Osteoblast (primary cell): ENCODE data around the gene VANGL2. TPM values are rescaled to one million over a fixed set of nuclear protein-coding genes. Genes with fewer than 3 reads are reported as not detected.

Experiments used
- DNase-seq: peaks from one replicate; pipeline ENCODE4 v3.0.0; 2011; ENCODE audit warnings: low spot score, mixed read lengths; ENCODE audit not compliant: insufficient read length; ENCODE audit errors: missing footprints
- H2AFZ ChIP-seq: 2 replicates; pipeline ENCODE4 v1.6.0; 2011; ENCODE audit warnings: mild to moderate bottlenecking, low read length
- H3K27ac ChIP-seq: 2 replicates; pipeline ENCODE4 v1.5.1; 2011; ENCODE audit warnings: mild to moderate bottlenecking, low read depth, low read length, moderate library complexity
- H3K27me3 ChIP-seq: 2 replicates; pipeline ENCODE4 v1.6.0; 2012; ENCODE audit warnings: mild to moderate bottlenecking, control low read depth, inconsistent platforms, low read length, moderate library complexity; ENCODE audit not compliant: insufficient read depth
- H3K36me3 ChIP-seq: 2 replicates; pipeline ENCODE4 v1.5.1; 2011; ENCODE audit warnings: mild to moderate bottlenecking, low read length, control low read depth, moderate library complexity; ENCODE audit not compliant: insufficient read depth
- H3K4me1 ChIP-seq: 2 replicates; pipeline ENCODE4 v1.5.1; 2011; ENCODE audit warnings: mild to moderate bottlenecking, low read length, control low read depth, moderate library complexity; ENCODE audit not compliant: insufficient read depth
- H3K4me2 ChIP-seq: 2 replicates; pipeline ENCODE4 v1.6.0; 2011; ENCODE audit warnings: mild to moderate bottlenecking, low read length; ENCODE audit not compliant: insufficient read depth
- H3K4me3 ChIP-seq: fragments of 200-600 bp; sonication (generic); 3 replicates; pipeline ENCODE4 v1.5.1; 2012; ENCODE audit warnings: mild to moderate bottlenecking, low read length, inconsistent platforms; ENCODE audit not compliant: insufficient read depth
- H3K79me2 ChIP-seq: 2 replicates; pipeline ENCODE4 v1.6.0; 2012; ENCODE audit warnings: mild to moderate bottlenecking, low read length, control low read depth, inconsistent platforms; ENCODE audit not compliant: insufficient read depth
- H3K9me3 ChIP-seq: 2 replicates; pipeline ENCODE4 v1.5.1; 2011; ENCODE audit warnings: low read depth, low read length, control low read depth
- H4K20me1 ChIP-seq: 2 replicates; pipeline ENCODE4 v1.6.0; 2012; ENCODE audit warnings: mild to moderate bottlenecking, low read length, control low read depth; ENCODE audit not compliant: insufficient read depth
- total RNA-seq: library from RNA; depleted of rRNA; stranded (reverse); fragments of >200 nt; gene quantifications from 2 replicates; pipeline ENCODE4 v1.2.3, GENCODE V29; 2012
- TF ChIP-seq, protein P1 (sequence below): IDR thresholded peaks from 2 replicates; pipeline ENCODE4 v1.5.1; 2011; ENCODE audit warnings: mild to moderate bottlenecking, low read depth, low read length, moderate library complexity; ENCODE audit errors: extremely low read depth

The VANGL2 gene
- total RNA-seq, 1 donor: not detected

DNA sequence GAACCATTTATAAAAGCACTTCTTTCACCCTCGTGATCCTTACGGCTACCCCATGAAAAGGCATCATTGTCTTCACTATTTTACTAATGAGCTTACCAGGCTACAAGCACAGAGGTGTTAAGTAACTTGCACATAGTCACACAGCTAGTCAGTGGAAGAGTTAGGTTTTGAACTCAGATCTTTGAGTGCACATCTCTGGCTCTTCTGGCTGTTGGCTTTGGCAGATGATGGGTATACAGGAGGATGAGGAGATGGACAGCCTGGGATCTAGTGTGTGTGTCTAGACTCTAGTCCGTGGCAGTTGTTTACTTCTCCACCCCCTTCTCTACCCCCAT is 11.6 kb downstream of the VANGL2 start:
- DNase-seq: no peak
- Histone ChIP-seq H3K4me1 (no peaks in the 10 kb centered on the region), H3K9me3 (no peaks in the 10 kb centered on the region), H2AFZ (no peak overlapping the region), H3K79me2 (no peaks in the 10 kb centered on the region), H3K4me2 (no peak overlapping the region), H4K20me1 (no peaks in the 10 kb centered on the region), H3K27ac (no peak overlapping the region), H3K36me3 (no peaks in the 10 kb centered on the region), H3K27me3 (peaks cover 9% of the 10 kb centered on the region), H3K4me3 (no peak overlapping the region)
- TF ChIP-seq, protein P1, sequence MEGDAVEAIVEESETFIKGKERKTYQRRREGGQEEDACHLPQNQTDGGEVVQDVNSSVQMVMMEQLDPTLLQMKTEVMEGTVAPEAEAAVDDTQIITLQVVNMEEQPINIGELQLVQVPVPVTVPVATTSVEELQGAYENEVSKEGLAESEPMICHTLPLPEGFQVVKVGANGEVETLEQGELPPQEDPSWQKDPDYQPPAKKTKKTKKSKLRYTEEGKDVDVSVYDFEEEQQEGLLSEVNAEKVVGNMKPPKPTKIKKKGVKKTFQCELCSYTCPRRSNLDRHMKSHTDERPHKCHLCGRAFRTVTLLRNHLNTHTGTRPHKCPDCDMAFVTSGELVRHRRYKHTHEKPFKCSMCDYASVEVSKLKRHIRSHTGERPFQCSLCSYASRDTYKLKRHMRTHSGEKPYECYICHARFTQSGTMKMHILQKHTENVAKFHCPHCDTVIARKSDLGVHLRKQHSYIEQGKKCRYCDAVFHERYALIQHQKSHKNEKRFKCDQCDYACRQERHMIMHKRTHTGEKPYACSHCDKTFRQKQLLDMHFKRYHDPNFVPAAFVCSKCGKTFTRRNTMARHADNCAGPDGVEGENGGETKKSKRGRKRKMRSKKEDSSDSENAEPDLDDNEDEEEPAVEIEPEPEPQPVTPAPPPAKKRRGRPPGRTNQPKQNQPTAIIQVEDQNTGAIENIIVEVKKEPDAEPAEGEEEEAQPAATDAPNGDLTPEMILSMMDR: no peak

DNA sequence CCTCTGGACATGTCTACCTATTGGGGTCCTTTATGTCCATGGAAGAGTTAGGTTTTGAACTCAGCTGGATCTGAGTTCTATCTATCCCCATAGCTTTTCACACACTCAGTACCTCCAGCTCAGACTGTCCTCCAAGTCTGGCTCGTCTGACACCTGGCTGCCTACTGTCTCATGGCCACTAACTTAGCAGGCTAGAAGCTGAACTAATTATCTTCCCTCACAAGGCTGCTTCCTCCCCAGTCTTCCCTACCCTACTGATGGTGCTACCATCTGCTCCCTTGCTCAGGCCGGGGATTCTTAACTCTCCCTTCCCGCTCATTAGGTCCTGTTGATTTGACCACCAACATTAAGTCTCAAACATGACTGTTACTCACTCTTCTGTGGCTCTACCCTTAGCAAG is 13.4 kb downstream of the VANGL2 start:
- no peak for DNase-seq
- Histone ChIP-seq H3K27ac (no peak overlapping the region), H2AFZ (no peak overlapping the region), H3K9me3 (no peaks in the 10 kb centered on the region), H3K36me3 (no peaks in the 10 kb centered on the region), H4K20me1 (no peaks in the 10 kb centered on the region), H3K4me2 (no peak overlapping the region), H3K4me3 (no peak overlapping the region), H3K79me2 (no peaks in the 10 kb centered on the region), H3K4me1 (no peaks in the 10 kb centered on the region), H3K27me3 (peaks cover 9% of the 10 kb centered on the region)
- TF ChIP-seq, protein P1: no peak

DNA sequence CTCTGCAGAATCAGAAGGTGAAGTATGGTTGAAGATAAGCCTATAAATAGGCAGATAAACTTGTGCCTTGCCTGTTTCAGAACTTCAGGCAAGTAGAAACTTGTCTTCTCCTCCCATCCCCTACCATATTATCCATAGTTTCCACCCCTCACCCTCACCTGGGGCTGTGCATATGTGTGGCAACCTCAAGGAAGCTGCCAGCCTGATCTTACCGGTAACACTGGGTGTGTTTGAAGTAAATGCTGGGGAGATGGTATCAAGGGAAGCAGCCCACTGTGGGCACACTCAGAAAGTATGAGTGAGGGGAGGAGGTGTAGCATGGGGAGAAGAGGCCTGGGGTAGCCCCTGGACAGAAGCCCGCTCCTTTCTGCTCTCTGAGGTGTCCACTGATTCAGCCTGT is 14.5 kb downstream of the VANGL2 start:
- no peaks in the 10 kb centered on the region for H4K20me1 ChIP-seq
- H3K27ac ChIP-seq: no peak overlapping the region
- DNase-seq: no peak
- H3K4me3 ChIP-seq: no peak overlapping the region
- H3K4me1 ChIP-seq: no peaks in the 10 kb centered on the region
- peaks cover 5% of the 10 kb centered on the region for H3K27me3 ChIP-seq
- no peak overlapping the region for H3K4me2 ChIP-seq
- H2AFZ ChIP-seq: no peak overlapping the region
- no peaks in the 10 kb centered on the region for H3K79me2 ChIP-seq
- TF ChIP-seq, protein P1: no peak
- H3K9me3 ChIP-seq: no peaks in the 10 kb centered on the region
- no peaks in the 10 kb centered on the region for H3K36me3 ChIP-seq

DNA sequence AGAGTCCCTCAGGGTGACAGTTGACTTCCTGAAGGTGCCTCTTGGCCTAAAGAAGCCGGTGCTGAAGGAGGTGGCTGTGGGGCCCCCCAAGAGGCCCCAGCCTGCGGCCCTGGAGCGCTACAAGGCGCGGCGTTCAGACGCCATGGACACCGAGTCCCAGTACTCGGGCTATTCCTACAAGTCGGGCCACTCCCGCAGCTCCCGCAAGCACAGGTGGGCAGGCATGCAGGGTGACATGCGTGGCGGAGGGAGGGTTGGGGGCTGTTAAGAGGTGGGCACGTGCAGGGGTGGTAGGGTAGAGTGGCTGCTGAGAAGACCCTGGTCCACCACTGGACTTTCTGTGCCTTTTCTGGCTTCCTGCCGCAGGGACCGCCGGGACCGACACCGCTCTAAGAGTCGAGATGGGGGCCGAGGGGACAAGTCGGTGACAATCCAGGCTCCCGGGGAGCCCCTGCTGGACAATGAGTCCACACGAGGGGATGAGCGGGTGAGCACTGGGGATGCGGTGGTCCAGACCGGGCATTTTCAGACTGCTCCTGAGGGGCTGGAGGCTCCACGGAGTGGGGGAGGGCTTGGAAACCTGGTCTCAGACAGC is 15.4 kb downstream of the VANGL2 start:
- Histone ChIP-seq H4K20me1 (no peaks in the 10 kb centered on the region), H3K27ac (no peak overlapping the region), H3K36me3 (no peaks in the 10 kb centered on the region), H3K79me2 (no peaks in the 10 kb centered on the region), H3K4me3 (no peak overlapping the region), H3K4me1 (no peaks in the 10 kb centered on the region), H2AFZ (no peak overlapping the region), H3K9me3 (no peaks in the 10 kb centered on the region), H3K4me2 (no peak overlapping the region), H3K27me3 (peaks cover 4% of the 10 kb centered on the region)
- no peak for DNase-seq
- TF ChIP-seq, protein P1: no peak
